Right lobe of liver (tissue), 6 donors: ENCODE data around the gene AKR7A2. TPM values are rescaled to one million over a fixed set of nuclear protein-coding genes. Genes with fewer than 3 reads are reported as not detected.
"Not testable (repeated sequence)": the region's sequence is repeated elsewhere in the genome, so short reads cannot be mapped to it uniquely, and the experiment has no call there.

Experiments used
- ATAC-seq, 4 donors: fragments of 200-7000 bp; cut with Tn5 transposase; one replicate each; pipeline ENCODE4 v1.9.1; 2020; ENCODE audit warnings: mild to moderate bottlenecking in 4 of 4, moderate library complexity in 4 of 4
- DNase-seq, 3 donors: peaks; one replicate each; pipeline ENCODE4 v3.0.0-alpha.2; 2020
- H3K27ac ChIP-seq, 3 donors: fragments of 200-600 bp; one replicate each; pipeline ENCODE4 v1.8.0; 2022
- H3K27me3 ChIP-seq, 2 donors: fragments of 200-600 bp; one replicate each; pipeline ENCODE4 v1.8.0; 2022
- H3K36me3 ChIP-seq, 4 donors: fragments of 200-600 bp; sonication (generic) in 1 of 4; one replicate each; pipeline versions ENCODE4 v1.5.1 to v1.8.0; 2017 to 2022; ENCODE audit warnings: control low read depth in 1 of 4
- H3K4me1 ChIP-seq, 4 donors: fragments of 200-600 bp; sonication (generic) in 1 of 4; one replicate each; pipeline versions ENCODE4 v1.5.1 to v1.8.0; 2017 to 2022; ENCODE audit warnings: control low read depth in 1 of 4
- H3K4me3 ChIP-seq, 3 donors: fragments of 200-600 bp; one replicate each; pipeline ENCODE4 v1.8.0; 2022
- H3K9me3 ChIP-seq, 4 donors: fragments of 200-600 bp; sonication (generic) in 1 of 4; one replicate each; pipeline versions ENCODE4 v1.5.1 to v1.8.0; 2017 to 2022; ENCODE audit warnings: control low read depth in 1 of 4
- CTCF ChIP-seq, 4 donors: fragments of 200-600 bp in 3 of 4; fragments of 450-650 bp in 1 of 4; IDR thresholded peaks; one replicate each; pipeline versions ENCODE4 v1.5.1 to v1.8.0; 2016 to 2022; ENCODE audit warnings: antibody characterized with exemption in 4 of 4, mild to moderate bottlenecking in 2 of 4
- POLR2A ChIP-seq: fragments of 450-650 bp; IDR thresholded peaks from one replicate; pipeline ENCODE4 v1.6.1; 2017; ENCODE audit warnings: antibody characterized with exemption, mild to moderate bottlenecking
- WGBS: methylation state at CpG from one replicate; pipeline ENCODE4 v1.1.6; 2018; ENCODE audit warnings: low coverage, low lambda C conversion rate; ENCODE audit not compliant: insufficient coverage; ENCODE audit errors: missing lambda C conversion rate; 5-methylcytosine and 5-hydroxymethylcytosine counted together
- intact Hi-C, 2 donors: fragments of 100-400 bp; cut with DNase I; formaldehyde crosslinking; loops; one replicate each; pipeline versions ENCODE4 v1.11.2 to v1.14.1; 2022
- total RNA-seq, 6 experiments: library from RNA; depleted of rRNA in 2 of 6; stranded (reverse); fragments of >200 nt in 2 of 6; fragmentation: NEBNext Ultra II Directional in 3 of 6; extraction: Animal tissue kit (Norgen Biotek cat#: 25700) in 3 of 6; gene quantifications; one replicate each; pipeline versions ENCODE4 v1.1.0 to v1.2.4, GENCODE V29; 2016 to 2023
- donor health status: DM: no; HTN: yes; CAD: no.
- donor health status: DM: no; HTN: no; CAD: no.
- donor health status: DM: no; HTN: no; CAD: no.
- donor health status: DM: no; HTN: yes; CAD: no.
- donor health status: DM: no; HTN: yes; CAD: no.

The AKR7A2 gene
- total RNA-seq, 6 experiments from 2014 or later: 41.4 to 85.1 (median 51.2) TPM

- Histone ChIP-seq H3K27ac (no peak overlapping the region), H3K36me3 (peaks cover 2 to 41% (median 16%) of the 10 kb centered on the region in 4 donors), H3K27me3 (no peaks in the 10 kb centered on the region), H3K4me1 (peaks cover 0 to 17% (median 7%) of the 10 kb centered on the region in 4 donors), H3K9me3 (no peaks in the 10 kb centered on the region), H3K4me3 (no peak overlapping the region)
- TF ChIP-seq CTCF (IDR thresholded peaks at IDR 0.05) (no peak), POLR2A (no peak)
- WGBS: 100% methylated on average over 1 of the region's 3 CpGs
- DNase-seq (peak in 1 of 3 donors; percentile 36), ATAC-seq (no peak)
- intact Hi-C loops: no loop called here
These were observed 3.4 kb downstream of the AKR7A2 start for GRCh38 chr1:19308509-19308907.

- 100% methylated on average over 5 of the region's 10 CpGs for WGBS
- intact Hi-C loops: no loop called here
- Histone ChIP-seq H3K4me1 (peaks cover 0 to 12% (median 4%) of the 10 kb centered on the region in 4 donors), H3K27ac (no peak overlapping the region), H3K9me3 (no peaks in the 10 kb centered on the region), H3K36me3 (peaks cover 7 to 45% (median 19%) of the 10 kb centered on the region in 4 donors), H3K4me3 (no peak overlapping the region), H3K27me3 (no peaks in the 10 kb centered on the region)
- DNase-seq: no peak
- no peak for ATAC-seq
- TF ChIP-seq CTCF (IDR thresholded peaks at IDR 0.05) (no peak), POLR2A (no peak)
These were observed 4.0 kb downstream of the AKR7A2 start for GRCh38 chr1:19307794-19308508.

GRCh38 chr1:19306941-19307340 is 5.0 kb downstream of the AKR7A2 start:
- DNase-seq: no peak
- Histone ChIP-seq H3K4me3 (no peak overlapping the region), H3K27ac (no peak overlapping the region), H3K9me3 (no peaks in the 10 kb centered on the region), H3K27me3 (no peaks in the 10 kb centered on the region), H3K4me1 (peaks cover 0 to 8% (median 3%) of the 10 kb centered on the region in 4 donors), H3K36me3 (peaks cover 7 to 48% (median 19%) of the 10 kb centered on the region in 4 donors)
- intact Hi-C loops: no loop called here
- no peak for ATAC-seq
- 98% methylated on average over 6 of the region's 6 CpGs for WGBS
- TF ChIP-seq CTCF (IDR thresholded peaks at IDR 0.05) (no peak), POLR2A (no peak)

GRCh38 chr1:19305880-19306279 is 6.1 kb downstream of the AKR7A2 start:
- Histone ChIP-seq H3K4me3 (no peak overlapping the region), H3K27ac (no peak overlapping the region), H3K4me1 (peaks cover 0 to 3% (median under 1%) of the 10 kb centered on the region in 4 donors), H3K27me3 (no peaks in the 10 kb centered on the region), H3K36me3 (peaks cover 7 to 48% (median 19%) of the 10 kb centered on the region in 4 donors), H3K9me3 (no peaks in the 10 kb centered on the region)
- ATAC-seq: no peak
- no peak for TF ChIP-seq CTCF (IDR thresholded peaks at IDR 0.05)
- TF ChIP-seq POLR2A: no peak
- intact Hi-C loops: no loop called here
- 88% methylated on average over 1 of the region's 11 CpGs for WGBS
- DNase-seq: no peak

GRCh38 chr1:19304081-19304480 is 7.9 kb downstream of the AKR7A2 start:
- DNase-seq, H3K9me3 ChIP-seq, ATAC-seq: not testable (repeated sequence)

More at GRCh38 chr1:19304081-19304480, 7.9 kb downstream of the AKR7A2 start:
- H3K4me1 ChIP-seq, H3K27ac ChIP-seq, intact Hi-C loops, H3K4me3 ChIP-seq, H3K27me3 ChIP-seq: not testable (repeated sequence)
- peaks cover 7 to 48% (median 19%) of the 10 kb centered on the region in 4 donors for H3K36me3 ChIP-seq
- 100% methylated on average over 1 of the region's 10 CpGs for WGBS
